ENCODE data around the gene PDE4D.
"Not testable (repeated sequence)": the region's sequence is repeated elsewhere in the genome, so short reads cannot be mapped to it uniquely, and the experiment has no call there.

PDE4D gene

GRCh38 chr5:59407967-59408366 is 485.6 kb downstream of the PDE4D start:
- TF ChIP-seq Cebpa-rat (IDR thresholded peaks at IDR 0.05) = no peak
- Histone ChIP-seq H3K4me3 (no peak overlapping the region), H3K9ac (no peak overlapping the region), H4K20me1 (no peaks in the 10 kb centered on the region), H3K4me2 (no peak overlapping the region), H3K4me1 (no peaks in the 10 kb centered on the region), H3K36me3 (no peaks in the 10 kb centered on the region), H3K27me3 (no peaks in the 10 kb centered on the region), H3K27ac (no peak overlapping the region), H3K9me3 (peaks cover 28% of the 10 kb centered on the region)

DNA sequence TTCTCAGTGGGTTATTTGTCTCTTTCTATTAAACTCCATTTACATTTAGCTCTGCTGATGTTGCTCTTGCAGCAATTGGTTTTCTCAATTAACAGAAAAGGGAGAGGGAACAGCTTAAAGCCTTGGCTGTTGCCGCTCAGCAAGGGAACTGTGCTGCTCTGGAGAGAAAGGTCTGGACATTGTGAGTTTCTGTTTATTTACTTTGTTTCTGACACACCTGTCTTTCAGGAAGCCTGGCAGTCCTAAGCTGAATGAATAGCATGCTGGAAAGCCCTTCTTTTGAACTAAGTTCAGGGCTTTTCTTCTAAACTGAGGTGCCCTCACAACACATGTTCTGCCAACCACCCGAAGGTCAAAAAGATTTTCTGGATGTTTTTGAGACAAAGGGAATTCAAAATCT is 491.9 kb downstream of the PDE4D start:
- H3K4me2 ChIP-seq = no peak overlapping the region
- H3K4me1 ChIP-seq = no peaks in the 10 kb centered on the region
- TF ChIP-seq Cebpa-rat (IDR thresholded peaks at IDR 0.05) = no peak
- H3K36me3 ChIP-seq = no peaks in the 10 kb centered on the region
- H3K27ac ChIP-seq = no peak overlapping the region
- H3K4me3 ChIP-seq = no peak overlapping the region
- no peaks in the 10 kb centered on the region for H4K20me1 ChIP-seq
- no peaks in the 10 kb centered on the region for H3K27me3 ChIP-seq
- no peak overlapping the region for H3K9ac ChIP-seq
- H3K9me3 ChIP-seq = peaks cover 7% of the 10 kb centered on the region; the same call in 1 of the 2 replicates

- not testable (repeated sequence) for H3K4me1 ChIP-seq, H3K27me3 ChIP-seq, H3K27ac ChIP-seq, H3K36me3 ChIP-seq, H3K4me2 ChIP-seq, H3K9ac ChIP-seq, H3K4me3 ChIP-seq, H4K20me1 ChIP-seq, H3K9me3 ChIP-seq
Observed at GRCh38 chr5:59394956-59395355, 498.6 kb downstream of the PDE4D start.

- Histone ChIP-seq H3K9me3 (no peaks in the 10 kb centered on the region), H3K36me3 (no peaks in the 10 kb centered on the region), H3K4me3 (no peak overlapping the region), H3K4me1 (no peaks in the 10 kb centered on the region), H3K27ac (no peak overlapping the region), H3K9ac (no peak overlapping the region), H3K4me2 (no peak overlapping the region), H4K20me1 (no peaks in the 10 kb centered on the region), H3K27me3 (no peaks in the 10 kb centered on the region)
- TF ChIP-seq Cebpa-rat (IDR thresholded peaks at IDR 0.05) = no peak
Observed at GRCh38 chr5:59393585-59394420, 499.7 kb downstream of the PDE4D start.

GRCh38 chr5:59391576-59391975 is 501.9 kb downstream of the PDE4D start:
- no peaks in the 10 kb centered on the region for H3K9me3 ChIP-seq
- H3K4me1 ChIP-seq = no peaks in the 10 kb centered on the region

GRCh38 chr5:59390989-59391388 is 502.5 kb downstream of the PDE4D start:
- Histone ChIP-seq H3K9me3 (no peaks in the 10 kb centered on the region), H4K20me1 (no peaks in the 10 kb centered on the region), H3K4me3 (no peak overlapping the region), H3K27ac (no peak overlapping the region), H3K9ac (no peak overlapping the region), H3K27me3 (no peaks in the 10 kb centered on the region), H3K4me1 (no peaks in the 10 kb centered on the region), H3K36me3 (no peaks in the 10 kb centered on the region), H3K4me2 (no peak overlapping the region)
- TF ChIP-seq Cebpa-rat (IDR thresholded peaks at IDR 0.05) = no peak

More at GRCh38 chr5:59391576-59391975, 501.9 kb downstream of the PDE4D start:
- Histone ChIP-seq H3K36me3 (no peaks in the 10 kb centered on the region), H3K27ac (no peak overlapping the region), H3K27me3 (no peaks in the 10 kb centered on the region), H3K9ac (no peak overlapping the region), H3K4me2 (no peak overlapping the region), H3K4me3 (no peak overlapping the region), H4K20me1 (no peaks in the 10 kb centered on the region)
- TF ChIP-seq Cebpa-rat (IDR thresholded peaks at IDR 0.05) = no peak

DNA sequence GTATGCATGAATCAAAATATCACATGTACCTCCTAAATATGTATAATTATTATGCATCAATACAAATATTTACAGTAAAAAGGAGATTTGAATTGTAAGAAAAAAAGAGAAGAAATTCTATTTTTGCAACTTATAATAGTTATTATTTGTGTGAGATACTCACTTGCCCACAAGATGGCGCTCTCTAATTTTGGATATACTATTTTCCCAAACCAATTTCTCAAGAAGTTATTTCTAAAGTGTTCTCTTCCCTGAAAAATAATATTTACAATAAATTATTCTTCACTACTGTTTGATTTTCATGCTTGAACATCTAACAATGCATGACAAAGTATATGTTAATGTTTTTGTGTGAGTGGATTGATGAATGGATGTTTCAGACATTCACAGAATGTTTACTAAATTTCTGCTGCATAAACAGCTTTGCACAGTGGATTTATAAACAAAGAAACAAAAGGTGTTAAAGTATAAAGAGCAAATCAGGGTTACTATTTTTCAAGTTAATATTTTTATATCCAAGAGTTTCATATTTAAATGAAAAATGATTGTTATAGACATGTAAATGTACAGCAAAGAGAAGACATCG is 503.4 kb downstream of the PDE4D start:
- Histone ChIP-seq H3K4me1 (no peaks in the 10 kb centered on the region), H3K4me2 (no peak overlapping the region), H3K4me3 (no peak overlapping the region), H3K27ac (no peak overlapping the region), H3K36me3 (no peaks in the 10 kb centered on the region), H4K20me1 (no peaks in the 10 kb centered on the region), H3K9ac (no peak overlapping the region), H3K27me3 (no peaks in the 10 kb centered on the region), H3K9me3 (no peaks in the 10 kb centered on the region)
- no peak for TF ChIP-seq Cebpa-rat (IDR thresholded peaks at IDR 0.05)

- Histone ChIP-seq H3K27ac (no peak overlapping the region), H3K4me2 (no peak overlapping the region), H3K9me3 (no peaks in the 10 kb centered on the region), H3K4me3 (no peak overlapping the region), H3K9ac (no peak overlapping the region), H3K36me3 (no peaks in the 10 kb centered on the region), H3K4me1 (no peaks in the 10 kb centered on the region), H3K27me3 (no peaks in the 10 kb centered on the region), H4K20me1 (no peaks in the 10 kb centered on the region)
- TF ChIP-seq Cebpa-rat (IDR thresholded peaks at IDR 0.05) = no peak
Observed at GRCh38 chr5:59387127-59387526, 506.4 kb downstream of the PDE4D start.

GRCh38 chr5:59385700-59386099 is 507.8 kb downstream of the PDE4D start:
- Histone ChIP-seq H3K27ac (no peak overlapping the region), H3K4me2 (no peak overlapping the region), H3K9ac (no peak overlapping the region), H4K20me1 (no peaks in the 10 kb centered on the region), H3K27me3 (no peaks in the 10 kb centered on the region), H3K36me3 (no peaks in the 10 kb centered on the region), H3K4me3 (no peak overlapping the region), H3K4me1 (no peaks in the 10 kb centered on the region), H3K9me3 (no peaks in the 10 kb centered on the region)
- no peak for TF ChIP-seq Cebpa-rat (IDR thresholded peaks at IDR 0.05)

- Histone ChIP-seq H3K27me3 (no peaks in the 10 kb centered on the region), H3K36me3 (no peaks in the 10 kb centered on the region), H3K9ac (no peak overlapping the region), H3K4me2 (no peak overlapping the region), H3K27ac (no peak overlapping the region), H3K4me3 (no peak overlapping the region), H3K4me1 (no peaks in the 10 kb centered on the region), H4K20me1 (no peaks in the 10 kb centered on the region), H3K9me3 (peaks cover 8% of the 10 kb centered on the region; the same call in 1 of the 2 replicates)
- TF ChIP-seq Cebpa-rat (IDR thresholded peaks at IDR 0.05) = no peak
Observed at GRCh38 chr5:59380350-59380951, 513.1 kb downstream of the PDE4D start.

GRCh38 chr5:59374036-59374435 is 519.5 kb downstream of the PDE4D start:
- H3K4me1 ChIP-seq, H4K20me1 ChIP-seq, H3K27me3 ChIP-seq, H3K27ac ChIP-seq, H3K36me3 ChIP-seq, H3K4me3 ChIP-seq, H3K9ac ChIP-seq, H3K4me2 ChIP-seq: not testable (repeated sequence)
- H3K9me3 ChIP-seq = peaks cover 38% of the 10 kb centered on the region
